Skeletal muscle satellite cell (primary cell): ENCODE data around the gene ISL2.
"Not testable (repeated sequence)": the region's sequence is repeated elsewhere in the genome, so short reads cannot be mapped to it uniquely, and the experiment has no call there.

ENCODE experiments used
- H3K27me3 ChIP-seq: 2 replicates; pipeline ENCODE4 v1.7.0; 2013; ENCODE audit warnings: low read length; ENCODE audit not compliant: control insufficient read depth, insufficient read depth
- H3K36me3 ChIP-seq: 2 replicates; pipeline ENCODE4 v1.7.0; 2013; ENCODE audit warnings: mild to moderate bottlenecking, control low read depth, low read length; ENCODE audit not compliant: insufficient read depth
- H3K4me1 ChIP-seq: 2 replicates; pipeline ENCODE4 v1.7.0; 2013; ENCODE audit warnings: low read length; ENCODE audit not compliant: control insufficient read depth, insufficient read depth
- H3K4me2 ChIP-seq: 2 replicates; pipeline ENCODE4 v1.7.0; 2013; ENCODE audit warnings: mild to moderate bottlenecking, low read length
- H3K4me3 ChIP-seq: 2 replicates; pipeline ENCODE4 v1.7.0; 2013; ENCODE audit warnings: low read length
- H3K9ac ChIP-seq: 2 replicates; pipeline ENCODE4 v1.7.0; 2013; ENCODE audit warnings: mild to moderate bottlenecking, low read depth, low read length, moderate library complexity
- H3K9me3 ChIP-seq: replicated peaks from 2 replicates; pipeline ENCODE4 v1.7.0; 2013; ENCODE audit warnings: mild to moderate bottlenecking, control low read depth, low read length

The ISL2 gene

GRCh38 chr15:76311100-76311953, 25.2 kb upstream of the ISL2 start, which contains the start of gene ETFA:
Gene ETFA (minus strand): TSS chr15:76311469. CDS start chr15:76311388, 81 bp downstream.
- peak within 1 kb of the TSS; percentile 91 for H3K4me3 ChIP-seq
- no peaks in the 10 kb centered on the region for H3K9me3 ChIP-seq
- H3K9ac ChIP-seq: peak within 1 kb of the TSS; percentile 94
- H3K4me1 ChIP-seq: peaks cover 16% of the 10 kb centered on the region
- peak within 1 kb of the TSS; percentile 89 for H3K4me2 ChIP-seq
- H3K27me3 ChIP-seq: no peaks in the 10 kb centered on the region
- no peaks in the 10 kb centered on the region for H3K36me3 ChIP-seq

- Histone ChIP-seq H3K4me3 (no peak overlapping the region), H3K4me2 (peak overlapping the region; percentile 28), H3K4me1 (peaks cover 16% of the 10 kb centered on the region), H3K27me3 (no peaks in the 10 kb centered on the region), H3K36me3 (no peaks in the 10 kb centered on the region), H3K9ac (no peak overlapping the region), H3K9me3 (no peaks in the 10 kb centered on the region)
These were observed 23.9 kb upstream of the ISL2 start for GRCh38 chr15:76312540-76313174.

- H3K27me3 ChIP-seq: not testable (repeated sequence)
These were observed 23.4 kb upstream of the ISL2 start for GRCh38 chr15:76313175-76313567.

GRCh38 chr15:76313731-76314130, 22.8 kb upstream of the ISL2 start:
- H3K9me3 ChIP-seq: no peaks in the 10 kb centered on the region
- peaks cover 16% of the 10 kb centered on the region for H3K4me1 ChIP-seq
- H3K4me3 ChIP-seq: no peak overlapping the region
- no peaks in the 10 kb centered on the region for H3K36me3 ChIP-seq
- no peak overlapping the region for H3K9ac ChIP-seq
- no peaks in the 10 kb centered on the region for H3K27me3 ChIP-seq
- H3K4me2 ChIP-seq: no peak overlapping the region

More at GRCh38 chr15:76313175-76313567, 23.4 kb upstream of the ISL2 start:
- Histone ChIP-seq H3K4me1 (peaks cover 16% of the 10 kb centered on the region), H3K4me2 (peak overlapping the region; percentile 28)
- H3K9me3 ChIP-seq, H3K9ac ChIP-seq, H3K4me3 ChIP-seq, H3K36me3 ChIP-seq: not testable (repeated sequence)

- Histone ChIP-seq H3K4me3 (no peak overlapping the region), H3K9ac (no peak overlapping the region), H3K27me3 (peaks cover 28% of the 10 kb centered on the region), H3K4me2 (no peak overlapping the region), H3K4me1 (no peaks in the 10 kb centered on the region), H3K9me3 (no peaks in the 10 kb centered on the region), H3K36me3 (no peaks in the 10 kb centered on the region)
These were observed 16.6 kb upstream of the ISL2 start for GRCh38 chr15:76320012-76320411.

GRCh38 chr15:76321171-76321570, 15.4 kb upstream of the ISL2 start:
- Histone ChIP-seq H3K4me2 (no peak overlapping the region), H3K9me3 (no peaks in the 10 kb centered on the region), H3K36me3 (no peaks in the 10 kb centered on the region), H3K27me3 (peaks cover 28% of the 10 kb centered on the region), H3K9ac (no peak overlapping the region), H3K4me3 (no peak overlapping the region), H3K4me1 (no peaks in the 10 kb centered on the region)

GRCh38 chr15:76321602-76322001, 15.0 kb upstream of the ISL2 start:
- no peak overlapping the region for H3K4me3 ChIP-seq
- peaks cover 28% of the 10 kb centered on the region for H3K27me3 ChIP-seq
- no peak overlapping the region for H3K4me2 ChIP-seq
- H3K36me3 ChIP-seq: no peaks in the 10 kb centered on the region
- no peaks in the 10 kb centered on the region for H3K9me3 ChIP-seq
- no peak overlapping the region for H3K9ac ChIP-seq
- no peaks in the 10 kb centered on the region for H3K4me1 ChIP-seq

GRCh38 chr15:76324066-76324465, 12.5 kb upstream of the ISL2 start:
- Histone ChIP-seq H3K4me1 (no peaks in the 10 kb centered on the region), H3K27me3 (peaks cover 41% of the 10 kb centered on the region), H3K4me2 (no peak overlapping the region), H3K4me3 (no peak overlapping the region), H3K9ac (no peak overlapping the region), H3K36me3 (no peaks in the 10 kb centered on the region), H3K9me3 (no peaks in the 10 kb centered on the region)

GRCh38 chr15:76325704-76326103, 10.9 kb upstream of the ISL2 start:
- Histone ChIP-seq H3K27me3 (peaks cover 41% of the 10 kb centered on the region), H3K9me3 (no peaks in the 10 kb centered on the region), H3K4me3 (no peak overlapping the region), H3K36me3 (no peaks in the 10 kb centered on the region), H3K9ac (no peak overlapping the region), H3K4me1 (no peaks in the 10 kb centered on the region), H3K4me2 (no peak overlapping the region)

GRCh38 chr15:76327191-76328105, 9.1 kb upstream of the ISL2 start:
- Histone ChIP-seq H3K4me2 (no peak overlapping the region), H3K4me3 (no peak overlapping the region)

GRCh38 chr15:76328106-76328696, 8.4 kb upstream of the ISL2 start:
- Histone ChIP-seq H3K9ac (no peak overlapping the region), H3K36me3 (no peaks in the 10 kb centered on the region), H3K4me3 (no peak overlapping the region), H3K4me1 (no peaks in the 10 kb centered on the region), H3K9me3 (no peaks in the 10 kb centered on the region), H3K27me3 (peaks cover 27% of the 10 kb centered on the region), H3K4me2 (no peak overlapping the region)

More at GRCh38 chr15:76327191-76328105, 9.1 kb upstream of the ISL2 start:
- Histone ChIP-seq H3K9me3 (no peaks in the 10 kb centered on the region), H3K9ac (no peak overlapping the region), H3K36me3 (no peaks in the 10 kb centered on the region), H3K27me3 (peaks cover 32% of the 10 kb centered on the region), H3K4me1 (no peaks in the 10 kb centered on the region)
